IPS DF 19.7 (cell line): ENCODE results near the gene NRAS.

ENCODE experiments used
- DNase-seq: peaks from one replicate; pipeline ENCODE4 v3.0.0-alpha.2; 2013; ENCODE audit warnings: low read depth, low spot score

Gene NRAS

GRCh38 chr1:114728553-114728952 is 12.0 kb upstream of the NRAS start:
- DNase-seq, result no peak

- no peak for DNase-seq
These were observed 8.7 kb upstream of the NRAS start for GRCh38 chr1:114725230-114725629.

- no peak for DNase-seq
These were observed 7.3 kb upstream of the NRAS start for GRCh38 chr1:114723915-114724314.

- no peak for DNase-seq
These were observed 6.9 kb upstream of the NRAS start for GRCh38 chr1:114723457-114723856.

- DNase-seq, result no peak
These were observed 3.9 kb upstream of the NRAS start for GRCh38 chr1:114720492-114720891.

- DNase-seq, result no peak
These were observed 2.8 kb upstream of the NRAS start for GRCh38 chr1:114719424-114719787.

GRCh38 chr1:114718661-114719423 is 2.3 kb upstream of the NRAS start:
- DNase-seq, result no peak

- no peak for DNase-seq
These were observed 643 bp downstream of the NRAS start for GRCh38 chr1:114715952-114716303.

GRCh38 chr1:114712977-114713376 is 3.6 kb downstream of the NRAS start:
- DNase-seq, result no peak

GRCh38 chr1:114710360-114710759 is 6.2 kb downstream of the NRAS start:
- DNase-seq, result no peak

- DNase-seq, result no peak
These were observed 9.0 kb downstream of the NRAS start for GRCh38 chr1:114707604-114708003.

GRCh38 chr1:114703242-114703641 is 13.3 kb downstream of the NRAS start:
- no peak for DNase-seq

- DNase-seq, result no peak
These were observed 13.8 kb downstream of the NRAS start for GRCh38 chr1:114702737-114703136.

GRCh38 chr1:114701931-114702330 is 14.6 kb downstream of the NRAS start:
- no peak for DNase-seq

GRCh38 chr1:114700036-114700600 is 16.5 kb downstream of the NRAS start:
- no peak for DNase-seq

- no peak for DNase-seq
These were observed 19.8 kb downstream of the NRAS start for GRCh38 chr1:114696810-114697209.

GRCh38 chr1:114695430-114696058 is 21.0 kb downstream of the NRAS start, which contains the start of gene AMPD1:
TSS of gene AMPD1 (minus strand) at chr1:114695546. CDS start at chr1:114695471, 75 bp downstream.
- DNase-seq, result no peak

GRCh38 chr1:114694540-114695310 is 21.8 kb downstream of the NRAS start:
- no peak for DNase-seq

- DNase-seq, result no peak
These were observed 23.6 kb downstream of the NRAS start for GRCh38 chr1:114692947-114693346.

GRCh38 chr1:114691061-114691460 is 25.5 kb downstream of the NRAS start:
- no peak for DNase-seq

GRCh38 chr1:114690148-114690547 is 26.4 kb downstream of the NRAS start:
- no peak for DNase-seq

GRCh38 chr1:114688526-114688925 is 28.0 kb downstream of the NRAS start:
- DNase-seq, result no peak
